HEK293 (cell line): Measurements from ENCODE around the gene HS6ST3.

Experiments
- CTCF ChIA-PET: fragments of 350-600 bp; formaldehyde crosslinking; extraction: SDS; loops from one replicate; lab custom pipeline; 2021; ENCODE audit warnings: antibody characterized with exemption; lab: Yijun Ruan, JAX
- POLR2A ChIA-PET: fragments of 300-600 bp; formaldehyde crosslinking; extraction: SDS; loops from one replicate; lab custom pipeline; 2020; ENCODE audit warnings: antibody characterized with exemption, inconsistent platforms; lab: Yijun Ruan, JAX
- H3K27ac ChIP-seq: fragments of 200-500 bp; sonication (Bioruptor generic); 2 replicates; pipeline ENCODE4 v1.5.1; 2014; ENCODE audit warnings: low read depth, low read length, control low read depth, inconsistent platforms; ENCODE audit errors: extremely low read depth
- H3K36me3 ChIP-seq, 2 experiments: fragments of 200-500 bp in 1 of 2; sonication (Bioruptor generic) in 1 of 2; 1 replicate in 1 of 2; 2 replicates in 1 of 2; pipeline ENCODE4 v1.5.1; 2014 to 2017; ENCODE audit warnings: inconsistent platforms in 2 of 2, low read length in 2 of 2; ENCODE audit not compliant: control insufficient read depth in 2 of 2, insufficient read depth in 1 of 2
- H3K4me1 ChIP-seq: fragments of 200-500 bp; sonication (Bioruptor generic); 2 replicates; pipeline ENCODE4 v1.5.1; 2014; ENCODE audit warnings: mild to moderate bottlenecking, low read length, inconsistent platforms; ENCODE audit not compliant: control insufficient read depth, insufficient read depth
- H3K4me3 ChIP-seq: 2 replicates; pipeline ENCODE4 v1.5.1; 2011; ENCODE audit warnings: low read depth, mild to moderate bottlenecking, control low read depth, low read length, moderate library complexity
- H3K9me3 ChIP-seq: fragments of 200-500 bp; sonication (Bioruptor generic); 2 replicates; pipeline ENCODE4 v1.5.1; 2014; ENCODE audit warnings: low read depth, low read length, inconsistent platforms; ENCODE audit not compliant: control insufficient read depth, insufficient read depth
- CTCF ChIP-seq: fragments of 450-650 bp; formaldehyde crosslinking; IDR thresholded peaks from 2 replicates; pipeline ENCODE4 v1.5.1; 2016; ENCODE audit warnings: missing biosample characterization, missing genetic modification characterization
- GLIS1 ChIP-seq: fragments of 450-650 bp; formaldehyde crosslinking; IDR thresholded peaks from 2 replicates; pipeline ENCODE4 v1.5.1; 2016; ENCODE audit warnings: missing biosample characterization, missing genetic modification characterization
- INSM2 ChIP-seq: fragments of 450-650 bp; formaldehyde crosslinking; IDR thresholded peaks from 2 replicates; pipeline ENCODE4 v1.5.1; 2016; ENCODE audit warnings: missing biosample characterization, missing genetic modification characterization
- KLF16 ChIP-seq: fragments of 450-650 bp; formaldehyde crosslinking; IDR thresholded peaks from 2 replicates; pipeline ENCODE4 v1.5.1; 2017; ENCODE audit warnings: missing biosample characterization, missing genetic modification characterization
- TSHZ1 ChIP-seq: fragments of 450-650 bp; formaldehyde crosslinking; IDR thresholded peaks from 2 replicates; pipeline ENCODE4 v1.5.1; 2016; ENCODE audit warnings: missing biosample characterization, missing genetic modification characterization, borderline replicate concordance
- ZBTB17 ChIP-seq: fragments of 450-650 bp; formaldehyde crosslinking; IDR thresholded peaks from 2 replicates; pipeline ENCODE4 v1.5.1; 2016; ENCODE audit warnings: missing biosample characterization, missing genetic modification characterization
- ZBTB7A ChIP-seq: fragments of 450-650 bp; formaldehyde crosslinking; IDR thresholded peaks from 2 replicates; pipeline ENCODE4 v1.5.1; 2016; ENCODE audit warnings: low read depth, missing biosample characterization, missing genetic modification characterization
- ZEB2 ChIP-seq: fragments of 450-650 bp; formaldehyde crosslinking; IDR thresholded peaks from 2 replicates; pipeline ENCODE4 v1.5.1; 2016; ENCODE audit warnings: missing biosample characterization, missing genetic modification characterization
- ZNF10 ChIP-seq: fragments of 450-650 bp; formaldehyde crosslinking; IDR thresholded peaks from 2 replicates; pipeline ENCODE4 v1.5.1; 2017; ENCODE audit warnings: missing biosample characterization, missing genetic modification characterization
- ZNF112 ChIP-seq: fragments of 450-650 bp; formaldehyde crosslinking; IDR thresholded peaks from 2 replicates; pipeline ENCODE4 v1.5.0; 2017; ENCODE audit warnings: missing biosample characterization, missing genetic modification characterization
- ZNF138 ChIP-seq: fragments of 450-650 bp; formaldehyde crosslinking; IDR thresholded peaks from 2 replicates; pipeline ENCODE4 v1.5.1; 2016; ENCODE audit warnings: missing biosample characterization, missing genetic modification characterization, borderline replicate concordance
- ZNF266 ChIP-seq: fragments of 450-650 bp; formaldehyde crosslinking; IDR thresholded peaks from 2 replicates; pipeline ENCODE4 v1.5.1; 2016; ENCODE audit warnings: missing biosample characterization, missing genetic modification characterization, low read depth
- ZNF548 ChIP-seq: fragments of 450-650 bp; formaldehyde crosslinking; IDR thresholded peaks from 2 replicates; pipeline ENCODE4 v1.5.1; 2016; ENCODE audit warnings: missing biosample characterization, missing genetic modification characterization
- ZNF561 ChIP-seq: fragments of 450-650 bp; IDR thresholded peaks from 2 replicates; pipeline ENCODE4 v1.5.1; 2018; ENCODE audit warnings: missing biosample characterization, missing genetic modification characterization, borderline replicate concordance
- ZNF585B ChIP-seq: fragments of 450-650 bp; formaldehyde crosslinking; IDR thresholded peaks from 2 replicates; pipeline ENCODE4 v1.5.1; 2016; ENCODE audit warnings: missing biosample characterization, missing genetic modification characterization
- ZNF677 ChIP-seq: fragments of 450-650 bp; IDR thresholded peaks from 2 replicates; pipeline ENCODE4 v1.5.0; 2018; ENCODE audit warnings: missing biosample characterization, mild to moderate bottlenecking, missing genetic modification characterization, moderate library complexity
- ZSCAN16 ChIP-seq: fragments of 450-650 bp; formaldehyde crosslinking; IDR thresholded peaks from 2 replicates; pipeline ENCODE4 v1.5.1; 2016; ENCODE audit warnings: missing biosample characterization, missing genetic modification characterization
- TF ChIP-seq, protein P1 (sequence below): fragments of 450-650 bp; IDR thresholded peaks from 2 replicates; pipeline ENCODE4 v1.5.1; 2018; ENCODE audit warnings: missing biosample characterization, mild to moderate bottlenecking, missing genetic modification characterization
- TF ChIP-seq, protein P2 (sequence below): fragments of 450-650 bp; formaldehyde crosslinking; IDR thresholded peaks from 2 replicates; pipeline ENCODE4 v1.5.1; 2016; ENCODE audit warnings: missing biosample characterization, missing genetic modification characterization
- TF ChIP-seq, protein P3 (sequence below): fragments of 450-650 bp; formaldehyde crosslinking; IDR thresholded peaks from 2 replicates; pipeline ENCODE4 v1.5.1; 2016; ENCODE audit warnings: missing biosample characterization, missing genetic modification characterization, borderline replicate concordance

The HS6ST3 gene

GRCh38 chr13:96248103-96248502, 158.2 kb downstream of the HS6ST3 start:
- Histone ChIP-seq H3K9me3 (no peaks in the 10 kb centered on the region; the same call in 1 of the 2 replicates), H3K4me1 (no peaks in the 10 kb centered on the region; the same call in 1 of the 2 replicates), H3K36me3 (no peaks in the 10 kb centered on the region), H3K4me3 (no peak overlapping the region), H3K27ac (no peak overlapping the region)
- ChIA-PET POLR2A (no interaction called here), CTCF (no interaction called here)
- TF ChIP-seq ZNF138 (tag by site-specific recombination) (no peak), ZNF266 (no peak), ZNF677 (tag by site-specific recombination) (no peak)

DNA sequence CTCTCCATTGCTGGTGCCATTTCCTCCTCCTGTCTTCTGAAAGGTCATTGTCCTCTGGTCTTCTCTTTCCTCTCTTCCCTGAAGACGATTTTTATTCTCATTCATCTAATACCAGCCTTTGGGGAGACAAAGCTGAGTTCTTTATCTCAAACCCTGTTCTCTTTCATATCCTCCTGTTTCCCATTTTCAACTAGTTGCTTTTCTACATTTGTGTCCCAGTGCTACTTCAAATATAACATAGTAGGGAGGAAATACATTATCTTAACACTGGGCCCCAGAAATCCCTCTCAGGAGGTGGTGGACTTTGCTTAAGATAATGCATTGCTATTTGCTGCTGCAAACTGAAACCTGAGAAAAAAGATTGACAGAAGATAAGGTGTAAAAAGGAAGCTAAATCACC, 159.1 kb downstream of the HS6ST3 start:
- POLR2A ChIA-PET, result no interaction called here
- TF ChIP-seq ZEB2 (tag by site-specific recombination) (no peak), ZBTB7A (tag by site-specific recombination) (no peak), ZNF548 (tag by site-specific recombination) (no peak), INSM2 (no peak), ZBTB17 (tag by site-specific recombination) (no peak), KLF16 (tag by site-specific recombination) (no peak)
- TF ChIP-seq, protein P1, sequence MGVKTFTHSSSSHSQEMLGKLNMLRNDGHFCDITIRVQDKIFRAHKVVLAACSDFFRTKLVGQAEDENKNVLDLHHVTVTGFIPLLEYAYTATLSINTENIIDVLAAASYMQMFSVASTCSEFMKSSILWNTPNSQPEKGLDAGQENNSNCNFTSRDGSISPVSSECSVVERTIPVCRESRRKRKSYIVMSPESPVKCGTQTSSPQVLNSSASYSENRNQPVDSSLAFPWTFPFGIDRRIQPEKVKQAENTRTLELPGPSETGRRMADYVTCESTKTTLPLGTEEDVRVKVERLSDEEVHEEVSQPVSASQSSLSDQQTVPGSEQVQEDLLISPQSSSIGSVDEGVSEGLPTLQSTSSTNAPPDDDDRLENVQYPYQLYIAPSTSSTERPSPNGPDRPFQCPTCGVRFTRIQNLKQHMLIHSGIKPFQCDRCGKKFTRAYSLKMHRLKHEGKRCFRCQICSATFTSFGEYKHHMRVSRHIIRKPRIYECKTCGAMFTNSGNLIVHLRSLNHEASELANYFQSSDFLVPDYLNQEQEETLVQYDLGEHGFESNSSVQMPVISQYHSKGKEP (tag by site-specific recombination), result no peak
- TF ChIP-seq, protein P2, sequence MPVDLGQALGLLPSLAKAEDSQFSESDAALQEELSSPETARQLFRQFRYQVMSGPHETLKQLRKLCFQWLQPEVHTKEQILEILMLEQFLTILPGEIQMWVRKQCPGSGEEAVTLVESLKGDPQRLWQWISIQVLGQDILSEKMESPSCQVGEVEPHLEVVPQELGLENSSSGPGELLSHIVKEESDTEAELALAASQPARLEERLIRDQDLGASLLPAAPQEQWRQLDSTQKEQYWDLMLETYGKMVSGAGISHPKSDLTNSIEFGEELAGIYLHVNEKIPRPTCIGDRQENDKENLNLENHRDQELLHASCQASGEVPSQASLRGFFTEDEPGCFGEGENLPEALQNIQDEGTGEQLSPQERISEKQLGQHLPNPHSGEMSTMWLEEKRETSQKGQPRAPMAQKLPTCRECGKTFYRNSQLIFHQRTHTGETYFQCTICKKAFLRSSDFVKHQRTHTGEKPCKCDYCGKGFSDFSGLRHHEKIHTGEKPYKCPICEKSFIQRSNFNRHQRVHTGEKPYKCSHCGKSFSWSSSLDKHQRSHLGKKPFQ (tag by site-specific recombination), result no peak
- CTCF ChIA-PET, result interaction anchor here (0.7 kb wide), 1 partner anchor 18 kb away, joined by 4 read pairs; no protein-coding TSS in a partner anchor
- Histone ChIP-seq H3K4me1 (no peaks in the 10 kb centered on the region; the same call in 1 of the 2 replicates), H3K27ac (no peak overlapping the region), H3K9me3 (no peaks in the 10 kb centered on the region; the same call in 1 of the 2 replicates), H3K4me3 (no peak overlapping the region), H3K36me3 (no peaks in the 10 kb centered on the region)

- CTCF ChIA-PET, result no interaction called here
- Histone ChIP-seq H3K4me1 (no peaks in the 10 kb centered on the region; the same call in 1 of the 2 replicates), H3K4me3 (no peak overlapping the region), H3K27ac (no peak overlapping the region), H3K36me3 (no peaks in the 10 kb centered on the region), H3K9me3 (no peaks in the 10 kb centered on the region)
- POLR2A ChIA-PET, result no interaction called here
- TF ChIP-seq ZNF585B (tag by site-specific recombination) (no peak), TSHZ1 (tag by site-specific recombination) (no peak), GLIS1 (tag by site-specific recombination) (no peak), ZNF112 (tag by site-specific recombination) (no peak), ZNF561 (tag by site-specific recombination) (no peak), ZSCAN16 (no peak), ZNF10 (tag by site-specific recombination) (no peak), ZNF677 (tag by site-specific recombination) (no peak), CTCF (tag by site-specific recombination) (no peak)
- TF ChIP-seq, protein P3, sequence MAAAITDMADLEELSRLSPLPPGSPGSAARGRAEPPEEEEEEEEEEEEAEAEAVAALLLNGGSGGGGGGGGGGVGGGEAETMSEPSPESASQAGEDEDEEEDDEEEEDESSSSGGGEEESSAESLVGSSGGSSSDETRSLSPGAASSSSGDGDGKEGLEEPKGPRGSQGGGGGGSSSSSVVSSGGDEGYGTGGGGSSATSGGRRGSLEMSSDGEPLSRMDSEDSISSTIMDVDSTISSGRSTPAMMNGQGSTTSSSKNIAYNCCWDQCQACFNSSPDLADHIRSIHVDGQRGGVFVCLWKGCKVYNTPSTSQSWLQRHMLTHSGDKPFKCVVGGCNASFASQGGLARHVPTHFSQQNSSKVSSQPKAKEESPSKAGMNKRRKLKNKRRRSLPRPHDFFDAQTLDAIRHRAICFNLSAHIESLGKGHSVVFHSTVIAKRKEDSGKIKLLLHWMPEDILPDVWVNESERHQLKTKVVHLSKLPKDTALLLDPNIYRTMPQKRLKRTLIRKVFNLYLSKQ, result no peak
Observed at GRCh38 chr13:96252903-96253302, 163.0 kb downstream of the HS6ST3 start.
